ENCODE data around the gene OSBP2.

- no peak for TF ChIP-seq TCF12 (IDR thresholded peaks at IDR 0.05; ENCODE audit: low read depth)
- no peak for TF ChIP-seq MAX (IDR thresholded peaks at IDR 0.05)
Measured at GRCh38 chr22:30856741-30857502, 162.2 kb downstream of the OSBP2 start.

Data from Ishikawa (cell line).